GM21526 (cell line): ENCODE results near the gene UTP25.

Experiments used
- ATAC-seq: cut with Tn5 transposase; IDR thresholded peaks from one replicate; pipeline ENCODE4 v1.9.1; 2021; ENCODE audit warnings: moderate library complexity; ENCODE audit not compliant: unreplicated experiment, low FRiP score

The UTP25 gene

GRCh38 chr1:209838537-209838936 is 10.8 kb downstream of the UTP25 start:
- no peak for ATAC-seq

DNA sequence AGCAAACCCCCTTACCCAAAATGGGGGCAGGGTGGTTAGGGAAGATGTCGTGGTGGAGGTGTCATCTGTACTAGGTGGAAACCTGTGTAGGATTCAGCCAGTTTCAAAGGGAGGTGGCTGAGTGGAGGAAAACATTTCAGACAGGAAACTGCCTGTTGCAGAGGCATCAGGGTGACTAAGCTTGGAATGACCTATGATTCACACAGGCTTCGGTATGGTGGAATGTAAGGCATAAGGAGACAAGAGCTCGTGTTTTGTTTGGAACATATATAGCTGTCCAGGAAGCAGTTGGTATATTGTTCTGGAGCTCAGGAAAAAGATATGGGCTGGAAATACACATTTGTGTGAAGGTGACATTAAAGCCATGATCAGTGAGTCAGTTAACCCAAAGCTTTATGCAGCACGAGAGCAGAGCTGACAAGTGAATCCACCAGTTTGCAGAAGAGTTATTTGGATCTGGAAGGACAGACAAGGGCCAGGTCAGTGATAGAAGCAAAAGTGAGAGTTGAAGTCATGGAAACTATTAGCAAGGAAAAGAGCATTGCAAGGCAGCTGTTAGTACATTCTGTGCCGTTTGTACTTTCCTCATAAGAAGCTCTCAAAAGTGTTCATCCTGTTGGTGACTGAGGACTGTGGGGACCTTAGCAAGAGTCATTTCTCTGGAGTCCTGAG is 12.2 kb downstream of the UTP25 start:
- ATAC-seq = no peak

DNA sequence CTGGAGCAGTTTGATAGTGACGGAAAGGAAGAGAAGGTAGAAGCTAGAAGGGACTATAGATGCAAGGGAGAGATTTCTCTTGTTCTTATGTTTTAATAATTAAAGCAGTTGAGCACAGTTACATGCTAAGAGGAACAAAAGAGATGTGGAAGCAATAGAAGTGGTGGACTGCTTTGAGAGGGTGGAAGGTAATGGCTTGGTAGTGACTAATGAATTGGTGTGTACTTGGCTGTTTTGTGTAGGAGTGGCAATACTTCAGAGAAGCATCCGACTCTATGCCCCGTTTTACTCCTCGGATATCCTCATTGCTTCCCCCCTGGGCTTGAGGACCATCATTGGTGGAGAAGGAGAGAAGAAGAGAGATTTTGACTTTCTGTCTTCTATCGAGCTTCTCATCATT is 12.8 kb downstream of the UTP25 start:
- no peak for ATAC-seq

- ATAC-seq = no peak
Measured at GRCh38 chr1:209844695-209845407, 17.1 kb downstream of the UTP25 start.

DNA sequence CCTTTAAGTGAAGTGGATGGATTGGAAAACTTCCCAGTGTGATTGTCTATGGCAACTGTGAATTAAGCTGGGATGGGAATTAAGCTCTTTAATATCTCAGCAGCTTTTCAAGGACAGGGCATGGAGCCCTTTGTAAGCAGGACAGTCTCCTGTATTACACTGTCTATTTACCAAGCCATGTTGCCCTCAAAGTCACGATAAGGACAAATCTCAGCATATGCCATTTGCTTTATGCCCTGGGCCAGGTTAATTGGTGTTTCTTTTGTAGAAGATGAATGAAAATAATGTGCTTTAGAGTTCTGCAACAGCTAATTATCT is 17.6 kb downstream of the UTP25 start:
- no peak for ATAC-seq

DNA sequence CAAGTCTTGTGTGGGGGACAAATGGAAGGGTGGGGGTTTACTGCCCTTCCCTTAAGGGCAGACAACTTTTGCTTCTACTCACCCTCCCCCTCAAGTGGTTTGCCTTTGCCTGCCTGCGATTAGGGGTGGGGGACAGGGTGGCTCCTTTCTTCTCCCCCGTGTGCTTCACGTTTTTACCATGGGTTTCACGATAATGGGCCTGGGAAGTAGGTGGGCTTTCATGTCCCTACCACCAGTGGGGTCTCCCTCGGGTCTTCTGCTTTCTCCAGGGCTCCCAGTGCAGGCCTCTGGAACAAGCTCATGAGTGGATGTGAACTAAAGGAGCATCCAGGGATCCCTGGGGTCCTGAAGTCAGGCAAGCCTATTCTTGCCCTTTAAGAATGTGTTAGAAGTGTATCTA is 21.6 kb downstream of the UTP25 start:
- ATAC-seq = no peak

DNA sequence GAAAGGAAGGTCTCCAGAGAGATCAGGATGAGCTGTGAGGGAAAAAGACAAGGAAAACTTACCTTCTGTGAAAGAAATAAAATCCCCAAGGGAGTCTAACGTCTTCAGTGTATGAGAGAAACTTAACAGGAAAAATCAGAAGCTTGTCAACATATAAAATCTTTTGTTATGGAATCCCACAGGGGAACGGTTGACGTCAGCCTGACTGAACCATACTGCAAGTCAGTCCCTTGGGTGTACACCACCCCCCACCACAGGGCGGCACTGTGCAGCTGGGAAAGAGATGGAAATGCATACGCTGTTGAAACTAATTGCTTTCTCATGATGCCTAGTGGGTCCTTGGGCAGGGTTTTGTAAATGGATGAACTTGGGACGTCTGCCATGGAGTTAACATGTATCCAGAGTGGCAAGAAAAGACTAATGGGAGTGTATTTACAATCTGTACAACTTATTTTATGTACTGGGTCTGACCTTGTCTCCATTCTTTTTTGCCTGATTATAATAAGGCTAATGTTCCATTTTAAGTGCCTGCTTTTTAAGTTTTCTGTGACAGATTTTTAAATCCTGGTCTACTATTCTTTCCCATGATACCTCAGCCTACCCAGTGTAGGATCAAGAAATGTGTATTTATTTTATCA is 22.7 kb downstream of the UTP25 start:
- no peak for ATAC-seq

DNA sequence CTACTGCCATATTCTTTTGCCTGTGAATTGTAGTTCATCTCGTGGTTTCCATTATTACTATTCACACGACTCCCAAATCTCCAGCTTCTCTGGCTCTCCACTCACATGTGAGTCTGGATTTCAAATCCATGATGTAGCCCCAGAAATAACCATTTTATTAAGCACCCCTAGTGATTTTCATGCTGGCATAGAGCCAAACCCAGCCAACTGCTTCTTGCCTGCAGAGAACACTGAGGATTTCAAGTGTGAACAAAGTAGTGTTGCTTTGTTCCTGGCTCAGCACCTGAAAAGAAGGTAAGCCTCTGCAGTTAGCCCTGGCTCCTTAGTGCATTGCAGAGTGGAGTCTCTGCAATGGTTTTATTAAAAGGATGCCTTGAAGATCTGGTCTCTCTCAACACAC is 25.9 kb downstream of the UTP25 start:
- no peak for ATAC-seq

- ATAC-seq = no peak
Measured at GRCh38 chr1:209854196-209854595, 26.4 kb downstream of the UTP25 start.

GRCh38 chr1:209855006-209855405 is 27.2 kb downstream of the UTP25 start:
- no peak for ATAC-seq

DNA sequence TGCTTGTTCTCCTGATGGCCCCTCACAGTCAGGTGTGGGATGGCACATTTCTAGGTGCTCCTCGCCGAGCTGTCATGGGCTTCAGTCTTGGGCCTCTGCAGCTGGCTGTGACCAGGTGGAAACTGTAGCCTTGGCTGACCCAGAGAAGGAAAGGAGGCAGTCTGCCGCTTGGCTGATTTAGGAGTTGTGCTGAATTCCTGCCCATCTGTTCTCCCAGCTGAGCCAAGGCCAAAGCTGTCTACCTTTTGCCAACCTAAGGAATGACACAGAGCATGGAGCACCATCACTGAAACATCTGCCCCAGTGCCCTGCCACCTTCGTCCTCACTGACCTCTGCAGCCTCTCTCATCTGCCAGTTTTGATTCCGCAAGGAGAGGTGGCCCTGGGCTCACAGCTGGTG is 27.9 kb downstream of the UTP25 start:
- ATAC-seq = no peak

- no peak for ATAC-seq
Measured at GRCh38 chr1:209858561-209859103, 30.9 kb downstream of the UTP25 start.

- ATAC-seq = peak; percentile 98
Measured at GRCh38 chr1:209860293-209860881, 32.6 kb downstream of the UTP25 start.

DNA sequence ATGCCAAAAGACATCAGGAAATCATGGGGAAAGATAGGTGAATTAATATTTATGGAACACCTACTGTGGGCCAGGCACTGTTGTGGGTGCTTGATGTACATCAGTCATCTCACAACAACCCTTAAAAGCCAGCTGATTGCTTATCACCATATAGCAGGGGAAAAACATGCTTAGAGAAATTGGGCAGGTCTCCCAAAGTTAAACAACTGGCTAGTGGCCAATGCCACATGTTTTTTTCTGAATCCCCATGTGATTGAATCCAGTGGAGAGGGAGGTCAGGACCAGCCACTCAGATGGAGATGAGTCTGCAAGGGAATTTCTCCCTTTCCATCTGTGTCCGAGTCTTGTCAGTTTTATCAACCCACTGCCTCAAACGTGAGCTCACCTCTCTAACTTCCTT is 33.5 kb downstream of the UTP25 start:
- no peak for ATAC-seq

DNA sequence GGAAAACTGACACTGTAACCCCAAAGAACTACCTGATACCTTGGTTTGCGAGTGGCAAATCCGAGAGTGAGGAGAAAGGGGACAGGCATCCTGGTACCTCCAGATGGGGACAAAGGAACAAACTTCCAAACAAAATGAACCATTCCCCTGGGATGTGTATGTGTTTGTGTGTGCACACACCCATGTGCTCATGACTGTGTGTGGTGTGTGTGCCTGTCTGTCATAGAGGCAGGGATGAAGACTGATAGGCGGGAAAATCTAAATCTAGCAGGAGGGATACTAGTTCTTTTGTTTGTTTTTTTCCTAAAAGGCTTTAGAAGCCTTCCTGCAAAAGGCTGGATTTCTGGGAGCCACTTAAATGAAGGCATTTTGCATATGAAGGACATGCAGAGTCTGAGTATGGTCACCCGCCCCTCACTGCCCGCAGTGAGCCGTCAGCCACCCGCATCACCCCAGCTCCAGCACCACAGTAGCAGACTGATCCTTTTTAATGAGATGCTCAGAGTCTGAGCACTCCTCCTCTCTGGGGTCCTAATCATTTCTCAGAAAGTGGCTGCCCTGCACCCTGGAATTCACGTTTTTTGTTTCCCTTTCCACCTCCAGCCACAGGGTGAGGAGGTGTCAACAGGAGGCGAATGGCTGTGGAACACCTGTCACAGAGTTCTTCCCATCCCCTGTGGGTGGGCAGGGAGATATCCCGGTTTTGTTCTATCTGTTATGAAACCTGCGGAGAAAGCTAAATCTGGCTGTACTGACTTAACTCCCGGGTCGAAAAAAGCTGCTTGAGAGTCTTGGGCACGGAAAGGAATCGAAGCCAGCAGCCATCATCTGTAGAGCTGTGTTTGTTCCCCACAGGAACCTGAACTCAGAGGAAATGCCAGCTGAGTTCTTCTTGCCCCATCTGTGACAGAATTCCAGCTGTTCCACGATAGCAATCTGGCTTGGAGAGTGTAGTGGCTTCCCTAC is 34.9 kb downstream of the UTP25 start:
- no peak for ATAC-seq

GRCh38 chr1:209863766-209864485 is 36.2 kb downstream of the UTP25 start:
- no peak for ATAC-seq

GRCh38 chr1:209866201-209866600 is 38.4 kb downstream of the UTP25 start:
- no peak for ATAC-seq

DNA sequence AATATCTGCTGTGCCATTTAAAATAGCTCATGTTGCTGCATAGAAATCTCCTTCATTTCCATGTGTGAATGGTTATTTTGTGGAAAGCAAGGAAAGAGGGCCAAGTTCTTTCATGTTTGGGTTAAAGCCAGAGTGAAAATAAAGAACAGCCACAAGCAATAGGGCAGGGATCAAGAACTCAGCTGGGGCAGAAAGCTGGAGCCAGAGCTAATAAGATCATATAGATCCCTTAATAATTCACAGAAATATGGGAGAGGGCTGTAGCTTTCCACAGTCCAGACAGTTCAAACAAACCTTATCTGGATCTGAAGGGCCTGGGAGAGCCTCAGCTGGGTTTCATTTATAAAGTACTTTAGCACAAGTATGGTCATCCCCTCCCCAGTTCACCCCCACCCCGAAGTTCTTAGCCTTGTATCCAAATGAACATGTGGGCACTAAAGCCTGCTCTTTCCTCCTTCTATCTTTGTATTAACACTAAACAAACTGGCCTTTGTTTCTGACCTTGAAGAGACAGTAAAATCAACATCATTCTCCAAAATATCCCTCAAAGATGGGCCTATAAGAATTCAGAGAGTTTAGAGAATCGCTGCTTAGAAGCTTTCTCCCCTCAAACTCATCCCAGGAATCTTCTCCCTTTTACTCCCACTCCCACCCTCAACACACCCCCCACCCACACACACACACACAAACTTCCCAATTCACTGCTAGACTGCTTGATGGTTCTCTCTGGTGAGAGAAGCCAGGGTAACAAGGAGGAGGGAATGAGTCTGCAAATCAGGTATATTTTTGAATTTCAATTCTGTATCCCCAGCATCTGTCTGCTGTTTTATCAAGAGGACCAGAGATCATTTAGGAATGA is 41.7 kb downstream of the UTP25 start:
- no peak for ATAC-seq
